ENCODE results near the gene SUPT3H.
"Not testable (repeated sequence)": the region's sequence is repeated elsewhere in the genome, so short reads cannot be mapped to it uniquely, and the experiment has no call there.

SUPT3H gene

DNA sequence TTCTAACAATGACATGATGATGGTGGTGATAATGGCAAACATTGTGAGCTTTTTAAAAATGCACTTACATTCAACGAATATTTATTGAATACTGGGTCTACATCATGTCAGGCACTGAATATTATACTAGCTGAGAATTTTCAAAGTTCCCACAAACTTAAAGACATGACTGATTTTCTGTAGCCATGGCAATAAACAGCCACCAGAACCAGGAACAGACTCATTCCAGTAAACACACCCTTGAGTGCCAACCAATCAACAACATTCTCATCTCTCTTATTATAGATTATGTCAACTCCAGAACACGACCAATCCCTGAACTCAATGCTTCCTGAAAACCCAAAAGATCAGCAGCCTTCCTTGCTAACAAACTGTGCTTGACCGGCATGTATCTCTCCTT lies 262.0 kb downstream of the SUPT3H start:
- peak; percentile 50 for DNase-seq (ENCODE audit: low read depth)

DNA sequence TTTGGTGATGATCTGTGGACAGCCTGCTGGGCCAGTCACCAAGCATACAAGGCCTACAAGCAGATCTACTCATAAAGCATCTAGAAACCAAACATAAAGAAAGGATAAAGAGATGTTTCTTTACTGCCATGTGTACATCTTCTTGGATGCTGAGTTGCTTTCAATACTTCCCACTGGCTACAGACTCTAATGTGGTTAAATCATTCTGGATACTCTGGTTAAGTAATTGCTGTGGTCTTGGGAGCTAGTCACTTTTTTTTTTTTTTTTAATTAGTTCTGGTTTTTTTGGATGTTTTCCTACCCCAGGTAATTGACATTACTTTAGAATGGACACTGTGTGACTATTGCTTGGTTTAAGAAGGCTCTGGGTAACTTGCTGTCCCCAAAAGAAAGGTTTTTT lies 265.0 kb downstream of the SUPT3H start:
- DNase-seq (ENCODE audit: low read depth), result no peak

DNA sequence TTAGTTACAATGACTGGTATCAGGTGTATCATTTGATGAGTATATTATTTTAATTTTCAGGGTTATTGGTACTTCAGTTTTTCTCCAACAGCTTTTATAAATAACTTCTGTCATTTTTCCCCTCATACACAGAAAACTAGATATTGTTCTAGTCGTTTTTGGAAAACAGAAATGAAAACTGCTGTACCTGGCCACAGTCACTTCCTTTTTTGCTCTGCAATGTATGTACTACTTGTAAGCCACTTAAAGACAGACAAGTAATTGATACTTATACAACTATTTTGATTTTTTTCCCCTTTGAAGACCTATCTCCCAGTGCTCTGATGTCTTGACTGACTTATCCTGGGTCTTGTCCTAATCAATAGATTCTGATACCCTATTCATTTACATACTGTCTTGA lies 268.2 kb downstream of the SUPT3H start:
- DNase-seq (ENCODE audit: low read depth), result no peak

DNA sequence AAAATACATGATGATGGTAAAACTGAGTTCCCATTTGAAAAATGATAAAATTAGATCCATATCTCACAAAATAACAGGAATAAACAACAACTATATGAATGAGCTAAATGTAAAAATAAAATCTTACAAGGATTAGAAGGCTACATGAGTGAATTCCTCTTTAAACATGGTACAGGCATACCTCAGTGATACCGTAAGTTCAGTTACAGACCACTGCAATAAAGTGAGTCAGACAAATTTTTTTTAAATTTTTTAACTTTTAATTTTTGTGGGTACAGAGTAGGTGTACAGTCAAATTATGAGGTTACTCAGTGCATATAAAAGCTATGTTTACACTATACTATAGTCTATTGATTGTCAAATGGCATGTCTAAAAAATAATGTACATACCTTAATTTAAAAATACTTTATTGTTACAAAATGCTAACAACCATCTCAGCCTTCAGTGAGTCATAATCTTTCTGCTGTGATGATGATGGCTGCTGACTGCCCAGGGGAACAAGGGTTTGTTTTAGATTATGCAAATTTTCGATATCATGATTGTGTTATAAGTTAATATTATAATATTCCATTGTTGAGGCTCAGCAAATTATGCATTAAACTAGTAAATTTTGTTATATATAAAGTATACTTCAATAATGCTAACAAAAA lies 272.4 kb downstream of the SUPT3H start:
- peak; percentile 5 for DNase-seq (ENCODE audit: low read depth)

DNA sequence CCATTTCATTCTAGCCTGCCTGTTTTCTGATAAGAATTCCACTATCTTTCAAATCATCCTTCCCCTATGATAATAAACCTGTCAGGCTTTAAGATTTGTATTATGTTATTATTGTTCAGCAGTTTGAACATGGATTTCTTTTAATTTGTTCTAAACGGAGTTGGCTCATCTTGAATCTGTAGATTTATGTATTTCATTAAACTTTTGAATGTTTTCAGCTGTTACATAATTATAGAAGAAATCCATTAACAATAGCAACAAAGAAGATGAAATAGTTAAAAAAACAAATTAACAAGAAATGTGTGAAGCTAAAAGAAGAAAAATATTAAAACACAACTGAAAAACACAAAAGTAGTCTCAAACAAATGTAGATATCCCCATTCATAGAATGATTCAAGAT lies 273.3 kb downstream of the SUPT3H start:
- no peak for DNase-seq (ENCODE audit: low read depth)

DNA sequence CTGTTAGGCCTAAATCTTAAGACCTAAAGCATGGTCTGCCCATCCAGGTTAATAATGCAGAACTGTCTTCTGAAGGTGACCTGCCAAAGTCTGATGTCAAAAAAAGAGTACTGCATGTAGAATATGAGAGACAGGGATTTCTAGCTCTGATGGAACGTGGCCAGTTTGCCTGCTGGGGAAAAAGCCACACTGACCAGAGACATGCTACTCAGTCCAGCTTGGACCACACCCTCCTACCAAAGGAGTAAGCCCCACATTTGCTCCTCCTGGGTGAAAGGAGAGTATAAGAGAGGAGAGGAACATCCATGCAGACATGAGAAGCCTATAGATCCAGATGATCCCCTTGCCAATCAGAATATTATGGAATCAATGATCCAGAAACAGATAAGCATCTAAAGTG lies 279.5 kb downstream of the SUPT3H start:
- DNase-seq (ENCODE audit: low read depth), result no peak

DNA sequence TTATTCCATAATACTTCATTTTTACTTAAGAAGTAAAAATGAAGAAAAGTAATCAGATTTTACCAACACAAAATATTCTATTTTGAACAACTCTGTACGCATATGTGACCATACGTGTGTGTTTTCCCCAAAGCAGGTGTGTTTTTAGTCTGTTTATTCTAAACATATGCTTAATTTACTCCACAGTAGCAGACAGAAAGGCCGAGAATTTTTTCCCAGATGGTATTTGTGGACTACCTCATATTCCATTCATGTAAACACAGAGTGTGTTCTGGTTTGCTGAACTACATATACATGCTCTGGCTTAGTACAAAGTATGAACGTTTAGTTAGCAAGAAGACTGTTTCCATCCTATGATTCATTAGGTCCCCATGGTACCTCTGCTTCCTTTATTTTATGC lies 282.9 kb downstream of the SUPT3H start:
- DNase-seq (ENCODE audit: low read depth), result no peak

DNA sequence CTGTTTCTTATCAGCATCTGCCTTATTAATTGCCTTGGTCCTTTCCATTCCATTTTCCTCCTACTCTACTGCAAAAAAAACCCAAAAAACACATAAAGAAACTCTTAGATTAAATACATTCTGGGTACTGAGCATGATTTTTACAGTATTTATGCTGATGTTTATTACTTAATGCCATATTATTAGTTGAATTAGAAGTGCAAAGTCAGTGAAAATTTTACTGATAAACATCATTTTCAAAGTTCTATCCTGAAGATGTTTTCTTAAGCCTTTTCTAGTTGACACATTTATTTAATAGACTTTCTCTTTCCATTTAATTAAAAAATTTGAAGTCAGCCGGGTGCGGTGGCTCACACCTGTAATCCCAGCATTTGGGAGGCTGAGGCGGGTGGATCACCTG lies 285.6 kb downstream of the SUPT3H start:
- DNase-seq (ENCODE audit: low read depth), result no peak

DNA sequence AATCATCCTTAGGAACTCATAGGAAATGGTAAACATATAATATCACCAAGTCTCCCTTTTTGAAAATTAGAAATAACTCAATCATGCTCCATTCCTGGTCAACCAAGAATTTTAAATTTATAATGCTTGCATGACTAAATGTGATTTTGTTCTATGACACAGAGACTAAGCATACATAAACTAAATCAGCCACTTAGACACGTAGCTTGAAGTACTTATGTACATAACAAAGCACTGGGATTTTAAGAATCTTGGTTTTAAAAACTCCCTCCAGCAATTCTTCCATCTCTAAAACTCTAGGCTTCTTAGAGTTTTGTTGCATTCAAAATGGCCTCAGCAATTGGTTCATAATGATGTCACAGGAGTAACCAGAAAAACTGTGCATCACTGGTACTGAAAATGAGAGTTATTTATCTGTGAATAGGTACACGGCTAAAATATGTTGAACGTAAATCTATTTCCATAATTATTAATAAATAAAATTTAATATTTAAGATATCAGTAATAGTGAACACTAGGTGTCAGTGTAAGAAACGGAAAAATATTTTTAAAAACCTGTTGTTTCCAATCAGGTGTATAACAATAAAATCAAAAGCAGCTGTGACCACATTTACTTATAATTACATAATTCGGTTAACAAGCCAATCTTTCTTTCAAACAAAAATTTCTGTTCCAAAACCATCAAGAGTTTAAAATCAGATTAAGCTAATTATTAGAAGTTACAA lies 291.2 kb downstream of the SUPT3H start:
- DNase-seq (ENCODE audit: low read depth), result no peak

DNA sequence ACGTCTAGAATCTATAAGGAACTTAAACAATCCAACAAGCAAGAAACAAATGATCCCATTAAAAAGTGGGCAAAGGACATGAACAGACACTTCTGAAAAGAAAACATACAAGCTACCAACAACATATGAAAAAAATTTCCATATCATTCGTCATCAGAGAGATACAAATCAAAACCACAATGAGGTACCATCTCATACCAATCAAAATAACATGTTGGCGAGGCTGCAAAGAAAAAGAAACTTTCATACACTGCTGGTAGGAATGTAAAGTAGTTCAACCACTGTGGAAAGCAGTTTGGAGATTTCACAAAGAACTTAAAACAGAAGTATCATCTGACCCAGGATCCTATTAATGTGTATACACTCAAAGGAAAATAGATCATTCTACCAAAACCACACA lies 293.5 kb downstream of the SUPT3H start:
- peak; percentile 42 for DNase-seq (ENCODE audit: low read depth)

DNA sequence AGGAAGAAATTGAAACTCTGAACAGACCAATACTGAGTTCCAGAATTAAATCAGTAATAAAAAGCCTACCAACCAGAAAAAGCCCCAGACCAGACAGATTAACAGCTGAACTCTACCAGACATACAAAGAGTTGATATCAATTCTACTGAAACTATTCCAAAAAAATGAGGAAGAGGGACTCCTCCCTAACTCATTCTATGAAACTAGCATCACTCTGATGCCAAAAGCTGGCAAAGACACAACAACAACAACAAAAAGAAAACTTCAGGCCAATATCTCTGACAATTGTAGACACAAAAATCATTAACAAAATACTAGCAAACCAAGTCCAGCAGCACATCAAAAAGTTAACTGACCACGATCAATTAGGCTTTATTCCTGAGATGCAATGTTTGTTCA lies 295.6 kb downstream of the SUPT3H start:
- DNase-seq (ENCODE audit: low read depth), result no peak

DNA sequence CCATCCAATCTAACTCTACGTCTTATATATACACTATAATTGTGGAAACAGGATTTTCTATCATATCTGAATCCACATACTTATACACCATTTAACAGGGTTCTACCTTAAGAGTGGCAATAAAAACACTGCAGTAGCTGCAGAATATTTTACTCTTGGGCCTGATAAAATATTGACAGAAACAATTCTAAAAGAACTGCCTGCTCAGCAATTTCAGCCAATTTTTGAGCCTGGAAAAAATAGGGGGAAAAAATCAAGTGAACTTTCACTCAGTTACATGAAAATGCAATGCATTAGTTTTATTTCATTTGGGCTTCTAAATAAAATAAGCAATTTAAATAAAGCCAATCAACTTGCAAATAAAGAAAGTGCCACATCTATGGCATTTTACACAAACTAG lies 296.1 kb downstream of the SUPT3H start:
- no peak for DNase-seq (ENCODE audit: low read depth)

DNA sequence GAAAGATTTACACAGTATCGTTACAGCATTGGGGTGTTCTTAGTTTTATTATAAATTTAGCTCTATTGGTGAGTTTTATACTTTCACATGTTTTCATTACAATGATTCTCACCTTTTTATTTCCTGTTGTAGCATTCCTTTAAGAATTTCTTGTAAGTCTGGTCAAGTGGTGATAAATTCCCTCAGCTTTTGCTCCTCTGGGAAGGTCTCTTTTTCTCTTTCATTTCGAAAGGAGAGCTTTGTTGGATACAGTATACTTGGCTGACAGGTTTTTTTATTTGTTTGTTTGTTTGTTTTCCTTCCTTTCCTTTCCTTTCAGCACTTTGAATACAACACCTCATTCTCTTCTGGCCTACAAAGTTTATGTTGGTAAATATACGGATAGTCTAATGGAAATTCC lies 299.3 kb downstream of the SUPT3H start:
- DNase-seq (ENCODE audit: low read depth), result no peak

DNA sequence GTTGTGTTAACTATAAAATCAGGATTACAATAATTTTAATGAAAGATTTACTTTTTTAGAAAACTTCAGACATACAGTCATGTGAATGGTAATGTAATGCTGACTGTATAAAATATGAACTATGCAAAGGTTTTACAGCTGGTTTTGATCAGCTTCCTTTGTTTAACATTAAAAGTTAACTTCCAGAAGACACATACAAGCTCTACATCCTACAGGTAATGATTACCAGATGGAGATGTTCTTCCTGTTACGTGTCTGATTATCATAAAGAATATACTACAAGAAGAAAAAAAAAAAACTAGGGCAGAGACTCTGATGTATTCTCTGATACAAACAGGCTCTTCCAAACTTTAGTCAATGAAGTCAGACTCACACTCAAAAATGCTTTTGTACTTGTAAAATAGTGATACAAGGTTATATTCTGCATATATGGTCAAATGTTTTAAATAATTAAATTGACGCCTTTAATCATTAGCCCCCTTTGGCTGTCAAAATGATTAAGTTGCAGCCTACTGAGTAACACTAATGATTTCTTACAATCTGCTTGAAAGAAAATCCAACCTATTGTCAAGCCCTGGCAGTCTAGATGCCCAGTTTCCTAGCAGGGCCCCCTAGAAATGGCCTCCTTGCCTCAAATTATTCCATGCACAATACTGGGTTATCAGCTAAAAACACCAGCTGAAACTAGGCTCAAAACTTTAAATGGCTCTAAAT lies 301.4 kb downstream of the SUPT3H start:
- peak; percentile 69 for DNase-seq (ENCODE audit: low read depth)

DNA sequence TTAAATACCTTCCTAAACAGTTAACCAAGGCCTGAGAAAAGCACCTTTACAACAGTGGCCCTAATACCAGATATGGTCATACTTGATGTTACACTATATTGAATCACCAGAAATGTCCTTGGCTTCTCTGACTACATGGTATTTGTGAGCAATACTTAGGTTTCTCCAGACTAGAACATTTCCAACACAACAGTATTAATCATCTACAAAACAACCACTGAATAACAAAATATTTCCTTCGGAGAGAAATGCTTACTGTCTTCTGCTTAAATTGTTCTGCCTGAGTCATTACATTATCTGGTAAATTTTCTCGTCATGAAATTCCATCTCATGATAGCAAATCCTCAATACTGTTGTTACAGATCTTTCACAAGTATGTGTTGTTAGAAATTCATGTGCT lies 302.5 kb downstream of the SUPT3H start:
- DNase-seq (ENCODE audit: low read depth), result peak; percentile 93

DNA sequence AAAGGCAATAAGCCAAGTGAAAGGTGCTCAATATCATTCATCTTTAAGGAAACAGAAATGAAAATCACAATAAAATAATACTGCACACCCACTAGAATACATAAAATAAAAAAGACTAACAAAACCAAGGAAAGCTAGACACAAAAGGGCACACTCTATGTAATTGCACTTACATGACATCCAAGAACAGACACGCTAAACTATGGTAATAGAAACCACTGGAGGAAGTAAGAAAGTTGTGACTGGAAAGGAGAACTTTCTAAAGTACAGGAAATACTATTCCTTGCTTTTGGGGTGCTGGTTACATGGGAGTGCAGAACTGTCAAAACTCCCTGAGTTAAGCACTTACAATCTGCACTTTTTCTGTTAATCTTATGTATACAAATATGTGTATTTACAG lies 303.3 kb downstream of the SUPT3H start:
- DNase-seq (ENCODE audit: low read depth), result no peak

DNA sequence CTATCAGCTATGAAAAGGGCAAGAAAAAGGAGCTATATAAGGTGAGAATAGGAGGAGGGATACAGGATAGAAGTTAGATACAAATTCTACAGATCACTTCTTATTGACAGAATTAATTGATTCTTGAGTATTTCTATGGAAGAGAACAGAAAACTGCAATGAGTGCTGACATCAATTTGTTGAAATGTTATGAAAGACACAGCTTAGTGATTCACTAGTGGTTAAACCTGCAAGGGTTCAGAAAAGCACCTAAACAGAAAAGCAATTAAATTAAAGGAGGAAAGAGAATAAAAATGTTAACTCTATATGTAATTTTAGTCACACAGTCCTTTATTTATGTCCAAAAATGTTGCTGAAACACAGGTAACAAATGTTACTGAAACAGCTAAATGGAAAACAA lies 304.0 kb downstream of the SUPT3H start:
- DNase-seq (ENCODE audit: low read depth), result no peak

DNA sequence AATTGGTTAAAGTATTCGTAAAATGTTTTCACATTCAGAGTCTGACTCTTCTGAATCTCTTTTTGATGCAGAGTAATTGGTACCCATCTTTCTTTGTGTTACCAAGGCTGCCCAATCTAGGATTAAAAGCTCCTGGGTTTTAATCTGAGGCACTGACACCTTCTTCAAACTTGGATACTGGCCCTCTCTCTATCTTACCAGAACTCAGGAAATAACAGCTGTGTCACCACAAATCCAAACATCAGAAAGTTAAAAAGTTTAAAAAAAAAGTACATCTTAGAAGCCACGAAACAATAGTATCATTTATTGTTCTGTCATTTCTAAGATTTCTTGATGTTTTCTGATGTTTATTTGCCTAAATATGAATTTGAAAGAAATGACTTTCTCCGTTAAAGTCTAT lies 305.1 kb downstream of the SUPT3H start:
- DNase-seq (ENCODE audit: low read depth), result no peak

DNA sequence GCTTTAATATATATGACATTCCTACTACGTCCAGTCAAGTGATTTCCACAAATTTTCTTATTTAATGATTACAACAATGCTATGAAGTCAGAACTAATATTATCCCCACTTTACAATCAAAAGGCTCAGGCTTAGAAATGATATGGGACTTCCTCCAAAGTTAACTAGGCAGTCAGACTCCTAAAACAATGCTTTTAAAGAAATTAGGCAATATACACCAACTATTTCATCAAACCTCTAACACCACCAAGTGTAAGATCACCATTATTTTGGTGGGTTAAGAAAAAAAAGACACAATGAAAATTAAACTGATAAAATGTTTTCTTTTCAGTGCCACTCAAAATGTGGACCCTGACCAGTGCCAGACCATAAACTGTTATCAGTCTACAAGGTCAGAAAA lies 305.7 kb downstream of the SUPT3H start:
- peak; percentile 36 for DNase-seq (ENCODE audit: low read depth)

DNA sequence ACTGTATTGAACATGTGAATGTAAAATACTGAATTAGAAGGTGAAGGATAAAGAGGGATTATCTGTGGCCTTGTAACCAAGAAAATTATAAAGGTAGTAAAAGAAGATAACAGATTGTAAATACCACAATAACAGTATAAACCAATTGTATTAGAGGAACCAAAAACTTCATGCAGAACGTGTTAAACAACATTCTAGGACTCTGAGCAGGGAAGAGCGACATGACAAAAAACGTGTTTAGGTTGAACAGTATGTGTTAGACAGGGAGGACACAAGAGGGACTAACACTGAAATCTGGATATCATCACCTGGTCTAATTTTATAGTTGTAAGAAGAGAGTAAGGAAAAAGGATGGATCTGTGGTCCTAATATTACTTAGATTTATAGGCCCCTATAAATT lies 308.6 kb downstream of the SUPT3H start:
- DNase-seq (ENCODE audit: low read depth), result no peak

DNA sequence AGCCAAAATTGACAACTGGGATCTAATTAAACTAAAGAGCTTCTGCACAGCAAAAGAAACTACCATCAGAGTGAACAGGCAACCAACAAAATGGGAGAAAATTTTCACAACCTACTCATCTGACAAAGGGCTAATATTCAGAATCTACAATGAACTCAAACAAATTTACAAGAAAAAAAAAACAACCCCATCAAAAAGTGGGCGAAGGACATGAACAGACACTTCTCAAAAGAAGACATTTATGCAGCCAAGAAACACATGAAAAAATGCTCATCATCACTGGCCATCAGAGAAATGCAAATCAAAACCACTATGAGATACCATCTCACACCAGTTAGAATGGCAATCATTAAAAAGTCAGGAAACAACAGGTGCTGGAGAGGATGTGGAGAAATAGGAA lies 310.3 kb downstream of the SUPT3H start:
- DNase-seq (ENCODE audit: low read depth), result not testable (repeated sequence)

DNA sequence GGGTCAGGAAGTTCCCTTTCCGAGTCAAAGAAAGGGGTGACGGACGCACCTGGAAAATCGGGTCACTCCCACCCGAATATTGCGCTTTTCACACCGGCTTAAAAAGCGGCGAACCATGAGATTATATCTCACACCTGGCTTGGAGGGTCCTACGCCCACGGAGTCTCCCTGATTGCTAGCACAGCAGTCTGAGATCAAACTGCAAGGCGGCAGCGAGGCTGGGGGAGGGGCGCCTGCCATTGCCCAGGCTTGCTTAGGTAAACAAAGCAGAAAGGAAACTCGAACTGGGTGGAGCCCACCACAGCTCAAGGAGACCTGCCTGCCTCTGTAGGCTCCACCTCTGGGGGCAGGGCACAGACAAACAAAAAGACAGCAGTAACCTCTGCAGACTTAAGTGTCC lies 315.1 kb downstream of the SUPT3H start:
- DNase-seq (ENCODE audit: low read depth), result not testable (repeated sequence)

DNA sequence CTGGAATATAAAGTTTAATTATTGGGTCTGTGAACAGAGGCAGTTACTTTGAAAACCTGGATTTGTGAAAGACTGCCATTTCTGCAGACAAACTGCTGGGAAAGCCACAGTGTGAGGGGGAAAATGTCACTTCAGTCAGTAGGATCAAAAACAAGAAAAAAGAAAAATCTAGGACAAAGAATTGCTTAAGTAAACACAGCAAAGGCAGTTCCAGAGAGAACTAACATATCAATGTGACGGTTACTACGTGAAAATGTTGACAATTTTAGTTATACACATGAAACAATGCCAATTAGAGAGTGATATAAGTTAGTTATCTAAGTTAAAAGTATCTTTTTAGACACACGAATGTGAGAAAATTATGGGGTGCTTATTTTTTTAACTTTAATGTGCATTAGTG lies 320.0 kb downstream of the SUPT3H start:
- DNase-seq (ENCODE audit: low read depth), result no peak

All from fibroblast of gingiva (primary cell).